Chondrocyte (in vitro differentiated cells): ENCODE data around the gene POU4F2. TPM values are rescaled to one million over a fixed set of nuclear protein-coding genes. Genes with fewer than 3 reads are reported as not detected.

ENCODE experiments used
- DNase-seq: peaks from one replicate; pipeline ENCODE4 v3.0.0; 2021; ENCODE audit warnings: mixed read lengths, low spot score
- H3K27ac Mint-ChIP-seq: one replicate; pipeline ENCODE4 v1.8.0; 2021; ENCODE audit warnings: mild to moderate bottlenecking, moderate library complexity, mixed read lengths; ENCODE audit not compliant: unreplicated experiment
- H3K27me3 Mint-ChIP-seq: 2 replicates; pipeline ENCODE4 v1.8.0; 2021; ENCODE audit warnings: low read depth, mixed read lengths
- H3K36me3 Mint-ChIP-seq: 2 replicates; pipeline ENCODE4 v1.8.0; 2021; ENCODE audit warnings: low read depth, mixed read lengths
- H3K4me1 Mint-ChIP-seq: 2 replicates; pipeline ENCODE4 v1.8.0; 2021; ENCODE audit warnings: low read depth, mild to moderate bottlenecking, mixed read lengths
- H3K4me3 Mint-ChIP-seq: one replicate; pipeline ENCODE4 v1.8.0; 2021; ENCODE audit warnings: mild to moderate bottlenecking, moderate library complexity, mixed read lengths; ENCODE audit not compliant: unreplicated experiment
- H3K9me3 Mint-ChIP-seq: 2 replicates; pipeline ENCODE4 v1.8.0; 2021; ENCODE audit warnings: low read depth, mixed read lengths
- long read RNA-seq: library from polyadenylated mRNA; stranded (forward); transcript quantifications from one replicate; pipeline ENCODE4 v2.0.0, GENCODE V29; 2021
- total RNA-seq: library from RNA; stranded (reverse); gene quantifications from 3 replicates; pipeline ENCODE4 v1.2.1, GENCODE V29; 2021
- TF ChIP-seq, protein P1 (sequence below): fragments of 200-600 bp; sonication (generic); IDR thresholded peaks from 2 replicates; pipeline ENCODE4 v1.5.0; 2021; ENCODE audit warnings: antibody characterized with exemption, mild to moderate bottlenecking, moderate library complexity

POU4F2 gene, protein sequence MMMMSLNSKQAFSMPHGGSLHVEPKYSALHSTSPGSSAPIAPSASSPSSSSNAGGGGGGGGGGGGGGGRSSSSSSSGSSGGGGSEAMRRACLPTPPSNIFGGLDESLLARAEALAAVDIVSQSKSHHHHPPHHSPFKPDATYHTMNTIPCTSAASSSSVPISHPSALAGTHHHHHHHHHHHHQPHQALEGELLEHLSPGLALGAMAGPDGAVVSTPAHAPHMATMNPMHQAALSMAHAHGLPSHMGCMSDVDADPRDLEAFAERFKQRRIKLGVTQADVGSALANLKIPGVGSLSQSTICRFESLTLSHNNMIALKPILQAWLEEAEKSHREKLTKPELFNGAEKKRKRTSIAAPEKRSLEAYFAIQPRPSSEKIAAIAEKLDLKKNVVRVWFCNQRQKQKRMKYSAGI
- total RNA-seq, result not detected in 3 replicates
- long read RNA-seq, result 0 reads

DNA sequence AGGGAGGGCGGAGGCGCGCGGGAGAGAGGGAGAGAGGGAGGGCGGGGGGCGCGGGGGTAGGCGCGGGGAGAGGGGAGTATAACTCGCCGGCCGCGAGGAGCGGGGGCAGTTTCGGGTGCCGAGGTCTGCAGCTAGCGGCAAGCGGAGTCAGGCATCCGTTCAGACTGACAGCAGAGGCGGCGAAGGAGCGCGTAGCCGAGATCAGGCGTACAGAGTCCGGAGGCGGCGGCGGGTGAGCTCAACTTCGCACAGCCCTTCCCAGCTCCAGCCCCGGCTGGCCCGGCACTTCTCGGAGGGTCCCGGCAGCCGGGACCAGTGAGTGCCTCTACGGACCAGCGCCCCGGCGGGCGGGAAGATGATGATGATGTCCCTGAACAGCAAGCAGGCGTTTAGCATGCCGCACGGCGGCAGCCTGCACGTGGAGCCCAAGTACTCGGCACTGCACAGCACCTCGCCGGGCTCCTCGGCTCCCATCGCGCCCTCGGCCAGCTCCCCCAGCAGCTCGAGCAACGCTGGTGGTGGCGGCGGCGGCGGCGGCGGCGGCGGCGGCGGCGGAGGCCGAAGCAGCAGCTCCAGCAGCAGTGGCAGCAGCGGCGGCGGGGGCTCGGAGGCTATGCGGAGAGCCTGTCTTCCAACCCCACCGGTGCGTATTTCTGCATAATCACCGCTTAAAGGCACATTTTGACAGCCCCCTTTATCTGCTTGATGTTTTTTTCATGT lies at the start of gene POU4F2:
Gene POU4F2 (plus strand): TSS at position 108 of the 720 bp plus-strand sequence. CDS start 248 bp downstream, at position 356.
- TF ChIP-seq, protein P1, sequence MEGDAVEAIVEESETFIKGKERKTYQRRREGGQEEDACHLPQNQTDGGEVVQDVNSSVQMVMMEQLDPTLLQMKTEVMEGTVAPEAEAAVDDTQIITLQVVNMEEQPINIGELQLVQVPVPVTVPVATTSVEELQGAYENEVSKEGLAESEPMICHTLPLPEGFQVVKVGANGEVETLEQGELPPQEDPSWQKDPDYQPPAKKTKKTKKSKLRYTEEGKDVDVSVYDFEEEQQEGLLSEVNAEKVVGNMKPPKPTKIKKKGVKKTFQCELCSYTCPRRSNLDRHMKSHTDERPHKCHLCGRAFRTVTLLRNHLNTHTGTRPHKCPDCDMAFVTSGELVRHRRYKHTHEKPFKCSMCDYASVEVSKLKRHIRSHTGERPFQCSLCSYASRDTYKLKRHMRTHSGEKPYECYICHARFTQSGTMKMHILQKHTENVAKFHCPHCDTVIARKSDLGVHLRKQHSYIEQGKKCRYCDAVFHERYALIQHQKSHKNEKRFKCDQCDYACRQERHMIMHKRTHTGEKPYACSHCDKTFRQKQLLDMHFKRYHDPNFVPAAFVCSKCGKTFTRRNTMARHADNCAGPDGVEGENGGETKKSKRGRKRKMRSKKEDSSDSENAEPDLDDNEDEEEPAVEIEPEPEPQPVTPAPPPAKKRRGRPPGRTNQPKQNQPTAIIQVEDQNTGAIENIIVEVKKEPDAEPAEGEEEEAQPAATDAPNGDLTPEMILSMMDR, result no peak
- H3K4me1 Mint-ChIP-seq, result peaks cover 35% of the 10 kb centered on the region
- peaks cover 2% of the 10 kb centered on the region for H3K36me3 Mint-ChIP-seq
- H3K9me3 Mint-ChIP-seq, result no peaks in the 10 kb centered on the region
- peak; percentile 90 for DNase-seq
- H3K4me3 Mint-ChIP-seq, result peak within 1 kb of the TSS; percentile 60
- peaks cover 69% of the 10 kb centered on the region for H3K27me3 Mint-ChIP-seq
- H3K27ac Mint-ChIP-seq, result no peak within 1 kb of the TSS

DNA sequence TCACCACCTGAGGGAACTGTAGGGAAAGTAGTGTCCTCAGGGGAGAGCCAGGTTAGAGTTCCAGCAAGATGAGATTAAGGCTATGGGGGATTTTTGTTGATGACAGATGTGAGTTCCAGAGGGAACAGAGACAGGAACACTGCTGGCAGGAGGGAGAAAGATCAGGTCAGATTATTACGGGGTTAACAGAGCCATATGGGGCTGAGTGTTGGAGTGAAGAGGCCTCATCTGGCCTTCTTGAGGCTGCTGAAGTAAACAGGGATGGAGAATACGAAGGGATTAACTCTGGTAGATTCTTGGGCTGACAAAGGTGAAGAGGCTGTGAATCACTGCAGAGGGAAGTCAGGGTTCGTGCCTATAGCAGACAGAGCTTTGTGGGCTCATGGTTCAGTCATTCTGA lies 47.9 kb upstream of the POU4F2 start:
- Mint-ChIP-seq H3K27ac (no peak overlapping the region), H3K4me1 (no peaks in the 10 kb centered on the region), H3K36me3 (no peaks in the 10 kb centered on the region), H3K9me3 (peaks cover 5% of the 10 kb centered on the region), H3K4me3 (no peak overlapping the region), H3K27me3 (peaks cover 3% of the 10 kb centered on the region)
- DNase-seq, result no peak
- TF ChIP-seq, protein P1, result no peak

DNA sequence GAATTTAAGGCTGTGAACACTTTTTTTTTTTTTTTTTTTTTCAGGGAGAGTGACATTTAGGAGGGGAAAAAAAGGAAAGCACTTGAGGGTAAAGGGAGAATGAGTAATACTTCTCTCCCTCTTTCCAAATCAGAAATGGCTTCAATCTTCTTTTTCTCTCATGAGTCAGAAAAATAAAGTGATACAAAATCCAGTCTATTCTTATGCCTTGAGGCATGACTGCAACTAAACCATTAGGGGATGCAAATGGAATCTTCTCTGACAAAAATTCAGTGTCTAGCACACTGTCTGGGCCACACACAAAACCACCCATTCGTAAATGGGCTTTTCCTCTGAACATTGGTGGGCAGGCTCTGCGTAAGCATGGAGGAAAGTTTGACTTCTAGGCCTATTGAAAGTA lies 46.7 kb upstream of the POU4F2 start:
- Mint-ChIP-seq H3K27ac (no peak overlapping the region), H3K9me3 (peaks cover 5% of the 10 kb centered on the region), H3K4me1 (no peaks in the 10 kb centered on the region), H3K4me3 (no peak overlapping the region), H3K36me3 (no peaks in the 10 kb centered on the region), H3K27me3 (no peaks in the 10 kb centered on the region)
- DNase-seq, result no peak
- TF ChIP-seq, protein P1, result no peak

DNA sequence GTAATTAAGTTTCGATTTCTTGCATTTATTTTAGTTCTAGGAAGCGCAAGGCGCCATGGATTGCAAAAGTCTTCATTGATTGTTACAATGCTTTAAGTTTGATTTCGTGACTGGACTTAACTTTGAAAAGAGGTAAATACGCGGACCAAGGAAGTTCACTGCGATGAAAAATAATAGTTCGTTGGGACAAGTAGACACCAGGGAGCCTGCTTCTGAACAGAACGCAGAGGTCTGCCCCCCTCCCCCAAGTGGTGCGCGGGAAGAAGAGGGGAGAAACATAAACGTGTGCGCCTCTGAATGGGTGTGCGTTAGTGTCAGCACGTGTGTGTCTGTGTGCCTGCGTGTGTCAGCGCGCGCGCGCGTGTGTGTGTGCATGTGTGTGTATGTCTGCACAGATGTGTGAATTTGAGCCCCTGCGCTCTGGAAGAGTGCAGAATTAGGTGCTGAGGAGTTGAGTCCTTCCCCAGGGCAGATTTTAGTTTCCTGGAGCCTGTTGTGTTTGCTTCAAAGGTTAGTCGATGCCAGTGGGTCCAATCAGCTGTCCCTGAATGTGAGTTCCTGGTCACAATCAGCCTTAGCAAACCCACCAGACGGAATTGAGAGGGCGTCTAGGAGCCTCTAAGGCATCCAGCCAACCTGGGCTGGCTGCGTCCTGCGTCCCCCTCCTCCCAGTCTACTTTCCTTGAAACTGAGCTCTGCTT lies 5.8 kb upstream of the POU4F2 start:
- DNase-seq, result no peak
- Mint-ChIP-seq H3K4me3 (no peak overlapping the region), H3K27me3 (peaks cover 75% of the 10 kb centered on the region), H3K9me3 (no peaks in the 10 kb centered on the region), H3K4me1 (peaks cover 12% of the 10 kb centered on the region), H3K27ac (no peak overlapping the region), H3K36me3 (no peaks in the 10 kb centered on the region)
- TF ChIP-seq, protein P1, result no peak

DNA sequence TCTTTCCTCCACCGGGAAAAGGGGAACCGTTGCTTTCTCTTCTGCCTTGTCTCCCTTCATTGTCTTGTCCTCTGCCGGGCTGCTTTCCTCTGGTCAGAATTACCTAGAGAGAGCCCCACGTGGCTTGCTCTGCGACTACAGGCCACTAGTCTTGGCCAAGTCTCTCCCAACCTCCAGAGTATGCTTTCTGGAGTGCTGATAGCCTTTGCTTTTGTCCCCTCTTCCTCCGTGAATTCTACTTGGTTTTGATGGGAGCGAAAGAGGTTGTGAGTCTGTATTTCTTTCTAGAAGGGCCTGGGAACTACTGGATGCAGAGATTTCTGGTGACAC lies 5.3 kb upstream of the POU4F2 start:
- TF ChIP-seq, protein P1, result no peak
- Mint-ChIP-seq H3K27me3 (peaks cover 74% of the 10 kb centered on the region), H3K36me3 (no peaks in the 10 kb centered on the region), H3K4me1 (peaks cover 16% of the 10 kb centered on the region), H3K4me3 (no peak overlapping the region), H3K9me3 (no peaks in the 10 kb centered on the region), H3K27ac (no peak overlapping the region)
- DNase-seq, result no peak
